Skeletal muscle tissue (tissue), 4 donors: ENCODE data around the gene MAU2. TPM values are rescaled to one million over a fixed set of nuclear protein-coding genes. Genes with fewer than 3 reads are reported as not detected.
"Not testable (repeated sequence)": the region's sequence is repeated elsewhere in the genome, so short reads cannot be mapped to it uniquely, and the experiment has no call there.

ENCODE experiments used
- H3K27ac ChIP-seq: one replicate; pipeline ENCODE4 v1.7.0; 2013; ENCODE audit warnings: mild to moderate bottlenecking, low read depth, low read length, inconsistent platforms
- H3K27me3 ChIP-seq, 3 donors: one replicate each; pipeline ENCODE4 v1.7.0; 2013; ENCODE audit warnings: low read length in 3 of 3; ENCODE audit not compliant: control insufficient read depth in 3 of 3, insufficient read depth in 3 of 3
- H3K36me3 ChIP-seq, 3 donors: one replicate each; pipeline ENCODE4 v1.7.0; 2013; ENCODE audit warnings: low read length in 3 of 3; ENCODE audit not compliant: control insufficient read depth in 3 of 3, insufficient read depth in 3 of 3
- H3K4me1 ChIP-seq, 3 donors: one replicate each; pipeline ENCODE4 v1.7.0; 2013; ENCODE audit warnings: low read length in 3 of 3, mild to moderate bottlenecking in 3 of 3; ENCODE audit not compliant: control insufficient read depth in 3 of 3, insufficient read depth in 3 of 3
- H3K4me3 ChIP-seq, 3 donors: one replicate each; pipeline ENCODE4 v1.7.0; 2013; ENCODE audit warnings: low read length in 3 of 3
- H3K9ac ChIP-seq, 3 donors: one replicate each; pipeline ENCODE4 v1.7.0; 2013; ENCODE audit warnings: low read length in 3 of 3, mild to moderate bottlenecking in 3 of 3, moderate library complexity in 2 of 3, low read depth in 1 of 3
- H3K9me3 ChIP-seq, 3 donors: one replicate each; pipeline ENCODE4 v1.7.0; 2013; ENCODE audit warnings: low read length in 3 of 3; ENCODE audit not compliant: control insufficient read depth in 3 of 3
- total RNA-seq: library from RNA; depleted of rRNA; stranded (reverse); fragments of >200 nt; gene quantifications from one replicate; pipeline ENCODE4 v1.2.3, GENCODE V29; 2014
- donor health status: Osteomylitis.

Gene MAU2
- total RNA-seq, 1 donor from 2014 or later, result 20.9 TPM

DNA sequence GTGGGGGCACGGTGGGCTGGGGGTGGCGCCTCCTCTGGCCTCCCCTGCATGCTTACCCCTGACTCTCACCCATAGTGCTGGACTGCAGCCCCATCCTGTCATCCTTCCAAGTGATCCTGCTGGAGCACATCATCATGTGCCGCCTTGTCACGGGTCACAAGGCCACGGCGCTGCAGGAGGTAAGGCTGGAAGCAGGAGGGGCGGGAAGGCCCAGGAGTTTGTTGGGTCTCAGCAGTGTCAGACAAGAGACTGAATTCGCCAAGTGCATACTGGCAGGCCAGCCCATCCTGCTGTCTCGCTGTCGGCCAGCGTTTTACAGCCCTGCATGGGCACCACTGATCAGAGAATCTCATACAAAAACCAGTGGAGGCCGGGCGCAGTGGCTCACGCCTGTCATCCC, 23.1 kb downstream of the MAU2 start:
- Histone ChIP-seq H3K36me3 (peaks cover 78 to 82% (median 80%) of the 10 kb centered on the region in 3 donors), H3K27ac (no peak overlapping the region), H3K9me3 (no peaks in the 10 kb centered on the region), H3K4me1 (peaks cover 0 to 2% (median 0%) of the 10 kb centered on the region in 3 donors), H3K27me3 (no peaks in the 10 kb centered on the region), H3K4me3 (no peak overlapping the region), H3K9ac (peak overlapping the region in 1 of 3 donors; percentile 16)

DNA sequence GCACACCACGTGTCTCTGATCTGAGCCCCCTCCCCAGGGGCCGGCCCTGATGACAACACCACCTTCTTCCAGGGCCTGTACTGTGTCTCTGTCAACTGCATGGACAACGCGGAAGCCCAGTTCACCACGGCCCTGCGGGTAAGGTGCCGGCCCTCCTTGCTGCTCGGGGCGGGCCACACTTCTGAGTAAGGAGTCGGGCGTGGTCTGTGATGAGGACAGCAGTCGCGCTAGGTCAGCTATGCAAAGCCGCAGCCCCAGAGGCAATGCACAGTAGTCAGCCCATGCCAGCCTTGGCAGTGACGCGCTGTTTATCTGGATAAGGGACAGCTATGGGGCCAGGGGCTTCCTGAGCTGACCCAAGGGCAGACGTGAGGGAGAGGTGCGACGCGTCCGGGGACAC, 24.6 kb downstream of the MAU2 start:
- no peak overlapping the region for H3K27ac ChIP-seq
- no peaks in the 10 kb centered on the region for H3K27me3 ChIP-seq
- H3K4me3 ChIP-seq, result no peak overlapping the region
- peaks cover 84 to 89% (median 86%) of the 10 kb centered on the region in 3 donors for H3K36me3 ChIP-seq
- peaks cover 0 to 2% (median 0%) of the 10 kb centered on the region in 3 donors for H3K4me1 ChIP-seq
- H3K9ac ChIP-seq, result no peak overlapping the region
- H3K9me3 ChIP-seq, result no peaks in the 10 kb centered on the region

DNA sequence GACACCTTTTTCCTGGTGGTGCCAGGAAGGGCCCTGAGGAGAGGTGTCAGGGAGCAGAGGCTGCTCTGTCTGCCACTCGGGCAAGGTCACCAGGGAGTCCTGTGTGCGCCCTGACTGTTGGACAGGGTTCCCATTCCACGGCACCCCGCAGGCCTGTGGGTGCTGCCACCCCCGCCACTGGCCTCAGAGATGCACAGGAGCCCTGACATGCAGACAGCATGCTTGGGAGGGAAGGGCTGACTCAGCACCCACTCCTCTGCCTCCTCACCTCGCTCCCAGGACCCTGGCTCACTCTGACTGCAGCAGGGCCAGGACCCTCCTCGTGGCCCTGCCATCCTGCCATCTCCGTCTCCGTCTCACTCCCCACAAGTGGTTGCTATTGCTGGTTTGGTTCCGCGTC, 25.3 kb downstream of the MAU2 start:
- no peak overlapping the region for H3K27ac ChIP-seq
- peaks cover 82 to 84% (median 82%) of the 10 kb centered on the region in 3 donors for H3K36me3 ChIP-seq
- no peaks in the 10 kb centered on the region for H3K27me3 ChIP-seq
- H3K4me1 ChIP-seq, result peaks cover 0 to 2% (median 0%) of the 10 kb centered on the region in 3 donors
- H3K4me3 ChIP-seq, result no peak overlapping the region
- no peaks in the 10 kb centered on the region for H3K9me3 ChIP-seq
- no peak overlapping the region for H3K9ac ChIP-seq

DNA sequence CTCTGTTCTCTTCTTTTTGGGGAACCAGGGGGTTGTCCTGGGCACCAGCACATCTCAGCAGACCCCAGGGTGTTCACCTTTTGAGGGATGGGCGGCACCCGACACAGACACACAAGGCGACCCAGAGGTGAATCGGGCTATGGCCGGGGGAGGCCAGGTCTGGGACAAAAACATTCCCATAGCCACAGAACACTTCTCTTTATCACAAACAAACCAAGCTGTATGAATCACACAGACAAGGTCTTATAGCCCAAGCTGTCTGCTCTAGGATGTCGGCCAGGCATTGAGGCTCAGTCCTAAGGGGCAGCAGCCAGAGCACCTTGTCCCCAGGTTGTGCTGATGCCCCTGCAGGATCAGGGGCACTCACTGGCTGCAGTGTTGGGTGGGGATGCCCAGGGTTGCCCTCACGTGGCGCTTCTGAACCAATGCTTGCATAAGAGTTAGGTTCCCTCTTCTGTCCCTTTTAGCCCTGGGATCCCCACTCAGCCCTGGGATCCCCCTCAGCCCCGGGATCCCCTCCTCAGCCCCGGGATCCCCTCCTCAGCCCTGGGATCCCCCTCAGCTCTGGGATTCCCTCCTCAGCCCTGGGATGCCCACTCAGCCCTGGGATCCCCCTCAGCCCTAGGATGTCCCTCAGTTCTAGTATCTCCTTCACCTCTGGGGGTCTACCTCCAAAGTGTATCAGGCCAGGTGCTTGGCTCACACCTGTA, 26.9 kb downstream of the MAU2 start:
- Histone ChIP-seq H3K9me3 (no peaks in the 10 kb centered on the region), H3K4me1 (peaks cover 0 to 2% (median 0%) of the 10 kb centered on the region in 3 donors), H3K27ac (no peak overlapping the region), H3K27me3 (no peaks in the 10 kb centered on the region), H3K36me3 (peaks cover 73 to 76% (median 74%) of the 10 kb centered on the region in 3 donors), H3K4me3 (no peak overlapping the region), H3K9ac (no peak overlapping the region)

DNA sequence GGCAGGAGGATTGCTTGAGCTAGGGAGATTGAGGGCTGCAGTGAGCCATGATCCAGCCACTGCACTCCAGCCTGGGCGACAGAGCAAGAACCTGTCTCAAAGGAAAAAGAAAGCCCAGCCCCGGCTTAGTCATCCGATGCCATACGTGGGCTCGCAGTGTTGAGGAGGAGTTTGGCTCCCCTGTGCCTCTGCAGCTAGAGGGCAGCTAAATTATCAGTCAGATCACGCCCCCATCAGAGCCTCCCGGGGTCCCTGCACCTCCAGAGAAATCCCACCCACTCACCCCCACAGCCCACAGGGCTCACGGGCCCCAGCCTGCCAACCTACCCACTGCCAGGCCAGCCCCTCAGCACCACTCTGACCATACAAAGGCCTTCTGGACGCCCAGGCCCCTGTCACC, 27.6 kb downstream of the MAU2 start:
- no peak overlapping the region for H3K4me3 ChIP-seq
- peaks cover 73 to 76% (median 74%) of the 10 kb centered on the region in 3 donors for H3K36me3 ChIP-seq
- no peak overlapping the region for H3K27ac ChIP-seq
- no peaks in the 10 kb centered on the region for H3K27me3 ChIP-seq
- no peaks in the 10 kb centered on the region for H3K4me1 ChIP-seq
- no peaks in the 10 kb centered on the region for H3K9me3 ChIP-seq
- H3K9ac ChIP-seq, result no peak overlapping the region

DNA sequence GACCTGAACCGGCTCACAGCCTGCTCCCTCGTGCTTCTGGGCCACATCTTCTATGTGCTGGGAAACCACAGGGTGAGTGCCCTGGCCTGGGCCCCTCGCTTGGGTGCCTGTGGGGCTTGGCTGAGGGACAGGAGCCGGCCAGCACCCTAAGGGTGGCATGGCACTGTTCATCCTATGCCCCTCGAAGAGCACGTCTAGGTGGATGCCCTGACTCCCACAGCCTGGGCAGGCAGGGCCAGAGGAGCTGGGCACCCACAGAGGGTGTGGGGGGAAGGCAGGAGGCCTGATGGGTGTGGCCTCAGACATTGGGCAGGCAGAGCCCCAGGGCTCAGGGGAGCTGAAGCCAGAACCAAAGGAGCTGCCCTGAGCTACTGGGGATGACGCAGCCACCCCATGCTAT, 28.7 kb downstream of the MAU2 start:
- H3K9ac ChIP-seq, result no peak overlapping the region
- no peak overlapping the region for H3K4me3 ChIP-seq
- peaks cover 75 to 78% (median 76%) of the 10 kb centered on the region in 3 donors for H3K36me3 ChIP-seq
- H3K9me3 ChIP-seq, result no peaks in the 10 kb centered on the region
- H3K27ac ChIP-seq, result no peak overlapping the region
- no peaks in the 10 kb centered on the region for H3K4me1 ChIP-seq
- H3K27me3 ChIP-seq, result no peaks in the 10 kb centered on the region

DNA sequence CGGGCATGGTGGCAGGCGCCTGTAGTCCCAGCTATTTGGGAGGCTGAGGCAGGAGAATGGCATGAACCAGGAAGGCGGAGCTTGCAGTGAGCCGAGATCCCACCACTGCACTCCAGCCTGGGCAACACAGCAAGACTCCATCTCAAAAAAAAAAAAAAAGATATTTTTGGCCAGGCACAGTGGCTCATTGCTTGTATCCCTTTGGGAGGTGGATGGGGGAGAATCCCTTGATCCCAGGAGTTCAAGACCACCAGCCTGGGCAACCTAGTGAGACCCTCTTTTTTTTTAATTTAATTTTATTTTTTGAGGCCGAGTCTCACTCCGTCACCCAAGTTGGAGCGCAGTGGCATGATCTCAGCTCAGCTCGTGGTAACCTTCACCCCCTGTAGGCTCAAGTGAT, 30.1 kb downstream of the MAU2 start:
- not testable (repeated sequence) for H3K9ac ChIP-seq, H3K27ac ChIP-seq, H3K9me3 ChIP-seq, H3K27me3 ChIP-seq, H3K4me1 ChIP-seq, H3K4me3 ChIP-seq
- peaks cover 75 to 78% (median 76%) of the 10 kb centered on the region in 3 donors for H3K36me3 ChIP-seq

DNA sequence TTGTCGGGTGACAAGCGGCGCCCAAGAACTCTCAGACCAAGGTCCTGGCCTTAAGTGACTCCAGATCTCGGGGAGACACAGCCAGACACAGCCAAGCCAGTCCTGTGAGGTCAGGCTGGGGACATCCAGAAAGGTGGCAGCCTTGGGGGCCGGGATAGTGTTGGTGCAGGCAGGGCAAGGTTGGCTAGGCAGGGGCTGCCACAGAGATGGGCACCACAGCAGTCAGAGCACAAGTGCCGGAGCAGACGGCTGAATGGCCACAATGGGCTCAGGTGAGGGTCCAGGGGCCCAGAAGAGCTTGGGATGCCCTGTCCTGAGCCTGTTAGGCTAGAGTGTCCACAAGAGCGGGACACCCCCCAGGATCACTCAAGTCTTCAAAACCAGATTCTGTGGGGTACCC, 32.2 kb downstream of the MAU2 start:
- no peak overlapping the region for H3K4me3 ChIP-seq
- H3K27ac ChIP-seq, result no peak overlapping the region
- H3K9me3 ChIP-seq, result no peaks in the 10 kb centered on the region
- peaks cover 75 to 77% (median 76%) of the 10 kb centered on the region in 3 donors for H3K36me3 ChIP-seq
- H3K9ac ChIP-seq, result no peak overlapping the region
- no peaks in the 10 kb centered on the region for H3K4me1 ChIP-seq
- H3K27me3 ChIP-seq, result no peaks in the 10 kb centered on the region

DNA sequence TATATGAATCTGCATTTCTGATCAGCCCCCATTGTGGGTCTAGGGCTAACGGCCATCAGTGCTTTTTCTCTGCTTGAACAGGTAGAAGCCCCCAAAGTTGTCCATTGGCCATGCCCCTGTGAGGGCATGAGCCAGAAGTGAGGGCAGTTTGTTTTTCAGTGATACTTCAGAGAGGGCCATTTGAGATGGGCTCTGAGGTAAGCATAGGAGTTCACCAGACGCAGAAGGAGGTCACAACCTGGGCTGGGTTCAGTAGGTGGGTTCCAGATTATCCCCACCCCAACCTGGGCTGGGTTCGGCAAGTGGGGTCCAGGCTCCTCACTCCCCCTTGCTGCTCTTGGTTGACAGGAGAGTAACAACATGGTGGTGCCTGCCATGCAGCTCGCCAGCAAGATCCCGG, 33.4 kb downstream of the MAU2 start:
- peaks cover 66 to 76% (median 74%) of the 10 kb centered on the region in 3 donors for H3K36me3 ChIP-seq
- no peaks in the 10 kb centered on the region for H3K27me3 ChIP-seq
- no peaks in the 10 kb centered on the region for H3K4me1 ChIP-seq
- H3K9ac ChIP-seq, result no peak overlapping the region
- no peak overlapping the region for H3K4me3 ChIP-seq
- H3K27ac ChIP-seq, result no peak overlapping the region
- H3K9me3 ChIP-seq, result no peaks in the 10 kb centered on the region

DNA sequence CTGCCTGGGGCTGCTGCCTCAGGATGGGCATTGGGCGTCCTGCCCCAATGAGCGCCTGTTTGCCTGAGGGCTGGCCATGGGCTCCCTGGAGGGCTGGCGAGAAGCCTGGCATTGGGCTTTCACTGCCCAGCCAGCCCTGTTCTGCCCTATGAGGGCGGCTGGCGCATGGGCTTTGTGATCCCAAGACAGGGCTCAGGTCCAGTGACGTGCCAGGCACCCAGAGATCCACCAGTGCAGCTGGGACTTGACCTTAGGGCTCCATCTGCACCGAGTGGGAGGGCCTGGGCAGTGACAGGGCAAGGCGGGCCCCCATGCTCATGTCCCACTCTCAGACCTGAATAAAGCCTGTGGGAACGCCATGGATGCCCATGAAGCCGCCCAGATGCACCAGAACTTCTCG, 34.3 kb downstream of the MAU2 start:
- no peak overlapping the region for H3K4me3 ChIP-seq
- no peak overlapping the region for H3K27ac ChIP-seq
- H3K27me3 ChIP-seq, result no peaks in the 10 kb centered on the region
- H3K4me1 ChIP-seq, result no peaks in the 10 kb centered on the region
- H3K9ac ChIP-seq, result no peak overlapping the region
- H3K9me3 ChIP-seq, result no peaks in the 10 kb centered on the region
- peaks cover 59 to 69% (median 67%) of the 10 kb centered on the region in 3 donors for H3K36me3 ChIP-seq
